ENCODE measurements around the gene RHOU.

The RHOU gene

GRCh38 chr1:228781161-228781808, 46.0 kb downstream of the RHOU start:
- no peak for TF ChIP-seq GATA3 (IDR thresholded peaks at IDR 0.05; ENCODE audit: low read depth, low read length)
- TF ChIP-seq GATA2 (IDR thresholded peaks at IDR 0.05; ENCODE audit: low read depth, low read length): no peak; the same call in 1 of the 2 replicates

GRCh38 chr1:228781809-228782661, 46.8 kb downstream of the RHOU start:
- TF ChIP-seq GATA2 (IDR thresholded peaks at IDR 0.05; ENCODE audit: low read depth, low read length): no peak
- no peak for TF ChIP-seq GATA3 (IDR thresholded peaks at IDR 0.05; ENCODE audit: low read depth, low read length)

GRCh38 chr1:228782662-228783417, 47.6 kb downstream of the RHOU start:
- TF ChIP-seq GATA2 (IDR thresholded peaks at IDR 0.05; ENCODE audit: low read depth, low read length) (no peak), GATA3 (IDR thresholded peaks at IDR 0.05; ENCODE audit: low read depth, low read length) (no peak)

- TF ChIP-seq GATA3 (IDR thresholded peaks at IDR 0.05; ENCODE audit: low read depth, low read length) (no peak), GATA2 (IDR thresholded peaks at IDR 0.05; ENCODE audit: low read depth, low read length) (no peak)
Measured at GRCh38 chr1:228783418-228784040, 48.2 kb downstream of the RHOU start.

- no peak for TF ChIP-seq GATA3 (IDR thresholded peaks at IDR 0.05; ENCODE audit: low read depth, low read length)
Measured at GRCh38 chr1:228784181-228784580, 48.9 kb downstream of the RHOU start.

GRCh38 chr1:228785366-228786330, 50.4 kb downstream of the RHOU start:
- no peak for TF ChIP-seq GATA3 (IDR thresholded peaks at IDR 0.05; ENCODE audit: low read depth, low read length)
- no peak for TF ChIP-seq GATA2 (IDR thresholded peaks at IDR 0.05; ENCODE audit: low read depth, low read length)

- TF ChIP-seq GATA3 (IDR thresholded peaks at IDR 0.05; ENCODE audit: low read depth, low read length) (no peak), GATA2 (IDR thresholded peaks at IDR 0.05; ENCODE audit: low read depth, low read length) (no peak)
Measured at GRCh38 chr1:228786361-228787129, 51.3 kb downstream of the RHOU start.

- TF ChIP-seq GATA2 (IDR thresholded peaks at IDR 0.05; ENCODE audit: low read depth, low read length) (no peak), GATA3 (IDR thresholded peaks at IDR 0.05; ENCODE audit: low read depth, low read length) (no peak)
Measured at GRCh38 chr1:228791791-228792190, 56.5 kb downstream of the RHOU start.

GRCh38 chr1:228792601-228793000, 57.3 kb downstream of the RHOU start:
- TF ChIP-seq GATA3 (IDR thresholded peaks at IDR 0.05; ENCODE audit: low read depth, low read length) (no peak), GATA2 (IDR thresholded peaks at IDR 0.05; ENCODE audit: low read depth, low read length) (no peak)

GRCh38 chr1:228793032-228793431, 57.8 kb downstream of the RHOU start:
- TF ChIP-seq GATA2 (IDR thresholded peaks at IDR 0.05; ENCODE audit: low read depth, low read length) (no peak), GATA3 (IDR thresholded peaks at IDR 0.05; ENCODE audit: low read depth, low read length) (no peak)

GRCh38 chr1:228794173-228794572, 58.9 kb downstream of the RHOU start:
- TF ChIP-seq GATA3 (IDR thresholded peaks at IDR 0.05; ENCODE audit: low read depth, low read length) (no peak), GATA2 (IDR thresholded peaks at IDR 0.05; ENCODE audit: low read depth, low read length) (no peak)

- TF ChIP-seq GATA2 (IDR thresholded peaks at IDR 0.05; ENCODE audit: low read depth, low read length) (no peak), GATA3 (IDR thresholded peaks at IDR 0.05; ENCODE audit: low read depth, low read length) (no peak)
Measured at GRCh38 chr1:228794810-228795209, 59.5 kb downstream of the RHOU start.

All from SH-SY5Y (cell line).